Activated CD8-positive, alpha-beta T cell treated with anti-CD3 and anti-CD28 coated beads, Interleukin-2, amount 10 ng/mL, durations not matched to agents 7 days and 5 days (primary cell): ENCODE results near the gene ALCAM. TPM values are rescaled to one million over a fixed set of nuclear protein-coding genes. Genes with fewer than 3 reads are reported as not detected.

ENCODE experiments used
- ATAC-seq: fragments of 150-1000 bp; cut with Tn5 transposase; one replicate; pipeline ENCODE4 v1.10.0; 2021; ENCODE audit warnings: moderate library complexity
- CTCF ChIA-PET: fragments of 350-600 bp; sonication (Branson Sonifier 250); formaldehyde crosslinking; loops from one replicate; lab custom pipeline; 2021; ENCODE audit warnings: antibody characterized with exemption; lab: Charles Lee
- POLR2A ChIA-PET: fragments of 350-600 bp; sonication (Branson Sonifier 250); formaldehyde crosslinking; loops from one replicate; lab custom pipeline; 2021; ENCODE audit warnings: antibody characterized with exemption; lab: Charles Lee
- DNase-seq: peaks from one replicate; pipeline ENCODE4 v3.0.0-alpha.2; 2020
- H3K27ac Mint-ChIP-seq: one replicate; pipeline ENCODE4 v1.8.0; 2021; ENCODE audit warnings: mild to moderate bottlenecking, mixed read lengths
- H3K27me3 Mint-ChIP-seq: one replicate; pipeline ENCODE4 v1.8.0; 2021; ENCODE audit warnings: low read depth, mixed read lengths
- H3K36me3 Mint-ChIP-seq: one replicate; pipeline ENCODE4 v1.8.0; 2021; ENCODE audit warnings: low read depth, mixed read lengths
- H3K4me1 Mint-ChIP-seq: one replicate; pipeline ENCODE4 v1.8.0; 2021; ENCODE audit warnings: low read depth, mixed read lengths
- H3K4me3 Mint-ChIP-seq: one replicate; pipeline ENCODE4 v1.8.0; 2021; ENCODE audit warnings: mild to moderate bottlenecking, mixed read lengths
- H3K9me3 Mint-ChIP-seq: one replicate; pipeline ENCODE4 v1.8.0; 2022; ENCODE audit warnings: mixed read lengths; ENCODE audit not compliant: insufficient read depth
- total RNA-seq, 2 experiments: library from RNA; stranded (reverse); gene quantifications; one replicate each; pipeline ENCODE4 v1.2.3, GENCODE V29; 2021

Gene ALCAM
- total RNA-seq, 2 experiments from 2014 or later, result 5.1 to 5.4 TPM

DNA sequence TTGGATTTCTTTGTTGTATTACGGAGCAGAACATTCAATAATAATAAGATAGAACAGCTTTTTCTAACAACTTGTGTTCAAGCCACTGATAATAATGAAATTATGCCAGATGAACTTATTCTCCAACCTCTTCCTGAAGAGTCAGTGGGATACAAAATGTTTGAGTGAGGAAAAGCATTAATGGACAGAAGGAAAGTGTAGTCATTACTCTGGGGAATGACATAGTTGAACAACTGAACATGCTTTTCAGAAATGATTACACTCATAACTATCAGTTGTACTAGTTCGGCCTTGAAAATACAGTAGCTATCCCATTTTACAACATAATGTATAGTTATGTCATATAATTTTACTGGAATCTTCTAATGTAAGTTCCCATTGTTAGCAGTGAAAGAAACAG lies 55.9 kb downstream of the ALCAM start:
- Mint-ChIP-seq H3K4me3 (no peak overlapping the region), H3K27me3 (peaks cover 3% of the 10 kb centered on the region), H3K36me3 (no peaks in the 10 kb centered on the region), H3K4me1 (no peaks in the 10 kb centered on the region), H3K27ac (no peak overlapping the region), H3K9me3 (no peaks in the 10 kb centered on the region)
- POLR2A ChIA-PET, result no interaction called here
- DNase-seq (no peak), ATAC-seq (no peak)
- CTCF ChIA-PET, result no interaction called here

DNA sequence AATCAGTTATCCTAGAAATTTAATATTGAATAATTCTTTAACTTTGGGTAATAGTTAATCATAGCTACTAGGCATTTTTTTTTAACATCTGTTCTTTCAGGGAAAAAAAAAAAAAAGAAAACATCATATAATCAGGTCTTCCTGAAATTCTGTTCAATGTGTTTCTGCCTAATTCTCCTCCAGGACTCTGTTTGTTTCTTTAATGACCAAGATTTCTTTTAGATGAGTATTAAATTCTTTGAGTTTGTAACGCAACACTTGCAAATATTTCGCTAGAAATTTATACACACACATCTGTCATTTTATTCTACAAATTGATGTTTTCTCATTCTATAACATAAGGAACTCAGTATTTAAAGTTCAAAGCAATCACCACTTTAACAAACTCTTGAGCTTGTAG lies 56.7 kb downstream of the ALCAM start:
- CTCF ChIA-PET, result no interaction called here
- DNase-seq, result no peak
- no peak overlapping the region for H3K4me3 Mint-ChIP-seq
- H3K27ac Mint-ChIP-seq, result no peak overlapping the region
- no peak for ATAC-seq
- POLR2A ChIA-PET, result no interaction called here
- H3K4me1 Mint-ChIP-seq, result no peaks in the 10 kb centered on the region
- H3K36me3 Mint-ChIP-seq, result no peaks in the 10 kb centered on the region
- peaks cover 3% of the 10 kb centered on the region for H3K27me3 Mint-ChIP-seq
- no peaks in the 10 kb centered on the region for H3K9me3 Mint-ChIP-seq

DNA sequence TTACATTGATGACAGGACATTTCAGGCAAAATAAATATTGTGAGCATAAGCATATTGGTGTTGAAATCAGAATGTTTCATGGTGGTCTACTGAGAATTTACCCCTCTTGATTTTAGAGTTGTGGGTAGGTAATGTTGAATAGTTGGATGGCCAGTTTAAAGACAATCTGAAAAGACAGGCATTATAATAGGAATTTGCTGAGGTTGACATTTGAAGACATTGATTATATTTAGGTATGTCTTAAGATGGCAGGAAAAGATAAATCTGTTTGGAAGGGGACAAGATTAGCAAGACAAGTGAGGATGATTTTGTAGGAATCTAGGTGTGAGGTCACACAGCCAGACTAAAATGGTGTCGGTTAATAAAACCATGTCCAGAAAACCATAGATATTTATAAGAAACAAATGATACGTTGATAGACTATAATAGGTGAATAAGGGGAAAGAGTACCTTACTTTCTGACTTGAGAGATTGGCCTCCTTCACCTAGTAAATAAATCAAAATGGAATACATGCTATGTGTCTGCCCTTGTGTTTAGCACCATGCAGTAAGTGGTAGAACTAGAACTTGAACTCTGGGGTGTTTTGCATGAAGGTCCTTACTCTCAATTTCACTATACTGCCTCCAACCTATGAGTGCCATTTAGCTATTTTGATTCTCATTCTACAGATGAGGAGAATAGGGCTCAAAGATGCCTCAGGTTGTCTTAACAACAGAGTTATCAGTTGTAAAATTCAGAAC lies 57.9 kb downstream of the ALCAM start:
- ATAC-seq, result no peak
- Mint-ChIP-seq H3K36me3 (no peaks in the 10 kb centered on the region), H3K27me3 (no peaks in the 10 kb centered on the region), H3K4me1 (no peaks in the 10 kb centered on the region), H3K9me3 (no peaks in the 10 kb centered on the region), H3K4me3 (no peak overlapping the region), H3K27ac (no peak overlapping the region)
- ChIA-PET CTCF (no interaction called here), POLR2A (no interaction called here)
- no peak for DNase-seq

DNA sequence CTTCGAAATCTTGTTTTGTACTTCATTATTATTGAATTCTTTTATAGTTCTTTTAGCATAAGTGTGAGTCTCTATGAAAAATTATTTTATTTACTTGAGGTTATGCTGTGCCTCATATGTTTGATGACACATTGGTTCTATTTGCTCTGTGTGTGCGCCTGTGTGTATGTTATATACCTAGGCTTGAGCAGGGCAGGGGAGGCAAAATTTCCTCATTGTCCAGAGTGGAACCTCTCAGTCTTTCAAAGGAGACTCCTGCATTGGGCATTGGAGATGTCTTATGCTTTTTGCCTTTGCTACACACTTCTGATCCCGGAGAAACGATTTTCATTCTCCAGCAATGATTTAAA lies 58.4 kb downstream of the ALCAM start:
- DNase-seq (no peak), ATAC-seq (no peak)
- no peak overlapping the region for H3K4me3 Mint-ChIP-seq
- no peaks in the 10 kb centered on the region for H3K9me3 Mint-ChIP-seq
- CTCF ChIA-PET, result no interaction called here
- POLR2A ChIA-PET, result no interaction called here
- no peak overlapping the region for H3K27ac Mint-ChIP-seq
- no peaks in the 10 kb centered on the region for H3K27me3 Mint-ChIP-seq
- H3K4me1 Mint-ChIP-seq, result no peaks in the 10 kb centered on the region
- no peaks in the 10 kb centered on the region for H3K36me3 Mint-ChIP-seq

DNA sequence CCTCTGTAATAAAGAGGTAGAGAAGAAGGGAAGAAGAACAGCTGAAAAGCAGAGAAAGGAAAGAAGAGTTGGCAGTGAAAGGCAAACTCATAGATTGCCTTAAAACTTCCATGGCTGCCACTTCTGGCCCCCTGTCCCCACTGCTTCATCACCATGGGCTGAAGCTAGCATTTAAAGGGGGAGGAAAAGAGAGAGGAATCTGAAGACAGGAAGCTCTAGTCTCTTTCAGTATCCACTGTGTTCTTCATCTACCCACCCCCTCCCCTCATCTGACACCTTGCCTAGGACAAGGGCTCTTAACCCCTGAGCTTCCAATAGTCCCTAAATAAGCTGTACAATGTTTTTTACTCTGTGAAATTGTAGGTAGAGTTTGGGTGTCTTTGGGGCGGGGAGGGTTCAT lies 60.6 kb downstream of the ALCAM start:
- H3K27me3 Mint-ChIP-seq, result no peaks in the 10 kb centered on the region
- no peaks in the 10 kb centered on the region for H3K9me3 Mint-ChIP-seq

DNA sequence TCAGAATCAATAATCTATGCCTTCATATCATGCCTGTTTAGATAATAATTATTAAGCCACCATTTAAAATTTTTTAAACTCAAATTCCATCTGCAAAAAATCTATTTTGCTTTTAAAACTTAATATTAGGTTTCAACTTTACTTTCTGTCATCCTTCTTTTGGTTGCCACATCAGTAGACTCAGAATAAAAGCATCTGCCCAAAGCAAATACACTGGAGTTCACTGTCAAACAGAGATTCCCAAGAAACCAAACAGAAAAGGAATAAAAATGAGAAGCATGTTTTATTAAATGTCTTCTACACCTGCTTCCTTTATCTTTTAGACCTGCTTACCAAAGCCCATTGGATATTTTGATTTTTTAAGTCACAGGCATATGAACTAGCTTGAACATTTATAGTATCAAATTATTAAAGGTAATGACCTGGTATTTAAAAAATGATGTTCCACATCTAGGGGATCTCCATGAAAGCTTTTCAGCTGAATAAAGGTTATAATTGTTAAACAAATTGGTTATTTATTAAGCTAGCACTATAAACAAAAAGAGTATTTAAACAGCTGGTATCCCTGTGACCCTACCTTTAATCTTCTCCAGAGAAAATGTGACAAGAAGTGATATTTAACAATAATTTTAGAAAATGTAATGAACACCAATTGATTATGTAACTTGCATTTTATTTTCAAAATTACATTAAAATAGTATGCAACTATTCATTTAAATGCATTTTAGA lies 62.5 kb downstream of the ALCAM start:
- H3K36me3 Mint-ChIP-seq, result no peaks in the 10 kb centered on the region
- ATAC-seq, result no peak
- H3K9me3 Mint-ChIP-seq, result no peaks in the 10 kb centered on the region
- H3K4me1 Mint-ChIP-seq, result no peaks in the 10 kb centered on the region
- no peak overlapping the region for H3K4me3 Mint-ChIP-seq
- H3K27me3 Mint-ChIP-seq, result no peaks in the 10 kb centered on the region
- ChIA-PET CTCF (no interaction called here), POLR2A (no interaction called here)
- no peak for DNase-seq
- no peak overlapping the region for H3K27ac Mint-ChIP-seq

More for the DNA sequence above, 60.6 kb downstream of the ALCAM start:
- Mint-ChIP-seq H3K27ac (no peak overlapping the region), H3K36me3 (no peaks in the 10 kb centered on the region), H3K4me1 (no peaks in the 10 kb centered on the region), H3K4me3 (no peak overlapping the region)
- DNase-seq (no peak), ATAC-seq (no peak)
- ChIA-PET CTCF (no interaction called here), POLR2A (no interaction called here)

DNA sequence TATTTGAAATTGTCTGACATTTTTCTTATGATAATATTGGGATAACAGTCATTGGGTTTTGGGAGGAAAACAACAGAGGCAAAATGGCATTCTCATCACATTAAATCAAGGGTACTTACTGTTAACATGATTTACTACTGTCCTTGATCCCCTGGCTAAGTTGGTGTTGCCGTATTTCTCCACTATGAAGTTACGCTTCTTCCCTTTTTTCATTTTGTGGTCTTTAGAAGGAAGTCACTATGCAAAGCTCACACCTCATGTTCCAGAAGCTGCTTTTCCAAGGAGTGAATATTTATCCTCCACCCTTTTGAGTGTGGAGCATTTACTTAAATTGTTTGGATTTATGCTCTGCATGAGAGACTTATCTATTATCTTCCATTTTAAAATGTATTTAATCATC lies 63.7 kb downstream of the ALCAM start:
- ChIA-PET CTCF (no interaction called here), POLR2A (no interaction called here)
- H3K27me3 Mint-ChIP-seq, result no peaks in the 10 kb centered on the region
- no peak for ATAC-seq
- no peaks in the 10 kb centered on the region for H3K36me3 Mint-ChIP-seq
- no peaks in the 10 kb centered on the region for H3K9me3 Mint-ChIP-seq
- H3K27ac Mint-ChIP-seq, result no peak overlapping the region
- DNase-seq, result no peak
- no peaks in the 10 kb centered on the region for H3K4me1 Mint-ChIP-seq
- no peak overlapping the region for H3K4me3 Mint-ChIP-seq

DNA sequence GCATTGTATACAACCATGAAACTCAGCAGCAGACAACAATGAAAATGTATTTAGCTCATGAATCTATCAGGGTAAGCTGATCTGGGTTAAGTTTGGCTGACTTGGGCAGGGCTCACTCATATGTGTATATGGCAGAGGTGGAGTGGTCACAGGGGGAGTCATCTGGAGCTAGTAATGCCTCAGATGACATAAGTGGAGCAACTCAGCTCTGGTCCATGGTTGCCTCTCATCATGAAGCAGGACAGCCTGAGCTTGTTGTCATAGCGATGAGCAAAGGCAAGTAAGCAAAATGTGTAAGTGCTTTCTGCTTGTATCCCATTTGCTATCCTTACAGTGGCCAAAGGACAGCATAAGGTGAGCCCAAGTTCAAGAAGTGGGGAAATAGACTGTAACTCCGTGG lies 64.5 kb downstream of the ALCAM start:
- no peak overlapping the region for H3K27ac Mint-ChIP-seq
- CTCF ChIA-PET, result no interaction called here
- H3K9me3 Mint-ChIP-seq, result no peaks in the 10 kb centered on the region
- no peak overlapping the region for H3K4me3 Mint-ChIP-seq
- H3K36me3 Mint-ChIP-seq, result no peaks in the 10 kb centered on the region
- DNase-seq (no peak), ATAC-seq (no peak)
- no peaks in the 10 kb centered on the region for H3K4me1 Mint-ChIP-seq
- POLR2A ChIA-PET, result no interaction called here
- no peaks in the 10 kb centered on the region for H3K27me3 Mint-ChIP-seq

DNA sequence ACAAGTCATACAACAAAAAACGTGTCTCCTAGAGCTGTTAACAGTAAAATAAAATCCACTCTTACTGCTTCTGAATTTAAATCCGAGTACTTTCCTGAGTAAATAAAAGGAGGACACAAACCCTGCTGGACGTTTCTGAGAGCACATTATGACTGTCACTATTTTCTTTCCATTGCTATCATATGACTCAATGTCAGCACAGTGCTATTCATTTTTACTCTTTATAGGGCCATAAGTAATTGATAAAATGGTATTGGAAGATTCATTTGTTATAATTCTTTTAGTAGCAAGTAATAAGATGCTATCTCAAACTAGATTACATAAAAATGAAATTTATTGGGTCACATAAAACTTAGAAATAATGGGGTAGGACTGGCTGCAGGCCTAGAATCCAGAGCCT lies 68.6 kb downstream of the ALCAM start:
- ChIA-PET POLR2A (no interaction called here), CTCF (no interaction called here)
- Mint-ChIP-seq H3K27me3 (no peaks in the 10 kb centered on the region), H3K9me3 (no peaks in the 10 kb centered on the region), H3K4me3 (no peak overlapping the region), H3K4me1 (no peaks in the 10 kb centered on the region), H3K27ac (no peak overlapping the region), H3K36me3 (no peaks in the 10 kb centered on the region)
- DNase-seq (no peak), ATAC-seq (no peak)

DNA sequence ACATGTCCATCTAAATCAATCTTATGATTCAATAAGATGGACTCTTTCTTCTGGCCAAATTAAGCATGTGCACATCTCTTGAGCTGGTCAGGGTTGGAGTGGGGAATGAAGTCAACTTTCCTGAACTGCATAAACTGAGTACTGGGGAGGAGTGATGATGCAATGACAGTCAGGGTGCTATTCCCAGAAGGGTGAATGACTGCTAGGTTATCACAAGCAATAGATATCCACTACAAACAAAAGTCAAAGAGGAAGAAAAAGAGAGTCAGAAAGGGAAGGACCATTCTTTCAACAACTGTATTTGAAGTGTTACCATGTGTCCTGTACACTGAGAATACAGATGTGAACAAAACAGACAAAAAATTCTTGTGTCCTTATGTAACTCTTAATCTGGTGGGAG lies 70.0 kb downstream of the ALCAM start:
- Mint-ChIP-seq H3K27ac (no peak overlapping the region), H3K27me3 (no peaks in the 10 kb centered on the region), H3K9me3 (no peaks in the 10 kb centered on the region), H3K4me1 (no peaks in the 10 kb centered on the region), H3K36me3 (no peaks in the 10 kb centered on the region), H3K4me3 (no peak overlapping the region)
- ATAC-seq, result no peak
- DNase-seq, result no peak
- ChIA-PET POLR2A (no interaction called here), CTCF (no interaction called here)

DNA sequence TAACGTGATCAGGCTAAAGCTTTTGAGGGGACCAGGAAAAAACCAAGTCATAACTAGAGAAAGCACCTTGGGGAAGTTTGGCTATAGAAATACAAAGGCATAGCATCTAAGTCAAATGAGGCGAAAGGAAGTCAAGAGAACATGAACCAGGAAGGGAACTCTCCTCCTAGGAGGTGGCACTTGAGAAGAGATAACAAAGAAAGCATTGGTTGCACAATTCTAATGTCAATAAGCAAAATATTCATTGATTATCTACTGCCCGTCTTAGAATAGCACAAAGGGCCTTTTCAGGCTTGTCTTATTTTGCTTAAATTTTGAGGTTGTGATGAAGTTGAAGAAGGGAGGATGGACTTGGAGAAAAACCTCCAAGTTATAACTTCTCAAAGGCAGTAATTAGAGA lies 73.4 kb downstream of the ALCAM start:
- ATAC-seq (no peak), DNase-seq (no peak)
- H3K4me1 Mint-ChIP-seq, result no peaks in the 10 kb centered on the region
- POLR2A ChIA-PET, result no interaction called here
- no peak overlapping the region for H3K4me3 Mint-ChIP-seq
- H3K27me3 Mint-ChIP-seq, result no peaks in the 10 kb centered on the region
- no peak overlapping the region for H3K27ac Mint-ChIP-seq
- no peaks in the 10 kb centered on the region for H3K36me3 Mint-ChIP-seq
- CTCF ChIA-PET, result no interaction called here
- H3K9me3 Mint-ChIP-seq, result no peaks in the 10 kb centered on the region

DNA sequence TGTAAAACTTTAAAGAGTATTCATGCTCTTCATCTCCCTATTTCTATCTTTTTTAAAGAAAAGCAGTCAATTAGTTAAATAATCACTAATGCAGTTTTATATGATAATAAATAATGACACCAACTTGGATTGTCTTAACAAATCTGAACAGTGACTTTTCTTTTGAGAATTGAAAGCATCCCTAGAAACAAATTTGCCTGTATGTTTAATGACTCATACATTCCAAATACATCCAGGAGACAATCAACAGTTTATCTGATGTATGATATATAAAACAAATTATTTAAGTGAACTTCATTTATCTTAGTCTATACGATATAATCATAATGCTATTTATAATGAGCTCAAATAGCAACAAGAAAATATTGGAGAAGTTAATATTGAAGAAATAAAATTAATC lies 78.0 kb downstream of the ALCAM start:
- DNase-seq (no peak), ATAC-seq (no peak)
- ChIA-PET POLR2A (no interaction called here), CTCF (no interaction called here)
- Mint-ChIP-seq H3K27ac (no peak overlapping the region), H3K4me1 (no peaks in the 10 kb centered on the region), H3K9me3 (no peaks in the 10 kb centered on the region), H3K27me3 (no peaks in the 10 kb centered on the region), H3K36me3 (no peaks in the 10 kb centered on the region), H3K4me3 (no peak overlapping the region)
